ENCODE results near the gene LRCH4.

- TF ChIP-seq FOXM1 (IDR thresholded peaks at IDR 0.05; ENCODE audit: borderline replicate concordance, low read depth) (no peak), YY1 (IDR thresholded peaks at IDR 0.05; ENCODE audit: low read depth) (no peak), CEBPB (IDR thresholded peaks at IDR 0.05) (no peak), TAF1 (IDR thresholded peaks at IDR 0.05; ENCODE audit: low read depth) (no peak; the same call in none of the 2 replicates), REST (IDR thresholded peaks at IDR 0.05; ENCODE audit: low read depth) (no peak), RAD21 (IDR thresholded peaks at IDR 0.05; ENCODE audit: low read depth) (no peak), NFIC (IDR thresholded peaks at IDR 0.05) (no peak), CREB1 (IDR thresholded peaks at IDR 0.05; ENCODE audit: low read depth) (no peak), MAX (IDR thresholded peaks at IDR 0.05) (no peak), TEAD4 (IDR thresholded peaks at IDR 0.05) (no peak), EP300 (IDR thresholded peaks at IDR 0.05; ENCODE audit: borderline replicate concordance) (no peak), EGR1 (IDR thresholded peaks at IDR 0.05) (no peak)
Measured at GRCh38 chr7:100539436-100540006, 46.4 kb downstream of the LRCH4 start.
